BLaER1 treated with 17β-estradiol and CSF1 and Interleukin-3, amounts not matched to agents 10 nM and 100 nM (cell line): ENCODE data around the gene CCL25.

Experiments
- H3K27ac ChIP-seq, 11 experiments: shearing (Covaris generic); formaldehyde crosslinking; 2 replicates each; pipeline ENCODE4 v1.8.1; 2022
- H3K27me3 ChIP-seq, 11 experiments: shearing (Covaris generic); formaldehyde crosslinking; 2 replicates each; pipeline ENCODE4 v1.8.1; 2022
- H3K36me3 ChIP-seq, 11 experiments: shearing (Covaris generic); formaldehyde crosslinking; 2 replicates each; pipeline ENCODE4 v1.8.1; 2022
- H3K4me1 ChIP-seq, 10 experiments: shearing (Covaris generic); formaldehyde crosslinking; 2 replicates each; pipeline ENCODE4 v1.8.1; 2022
- H3K4me2 ChIP-seq, 11 experiments: shearing (Covaris generic); formaldehyde crosslinking; 2 replicates each; pipeline ENCODE4 v1.8.1; 2022
- H3K4me3 ChIP-seq, 10 experiments: shearing (Covaris generic); formaldehyde crosslinking; 2 replicates each; pipeline ENCODE4 v1.8.1; 2022
- H3K9ac ChIP-seq, 11 experiments: shearing (Covaris generic); formaldehyde crosslinking; 2 replicates each; pipeline ENCODE4 v1.8.1; 2022
- H3K9me3 ChIP-seq, 11 experiments: shearing (Covaris generic); formaldehyde crosslinking; replicated peaks in 1 of 11; 2 replicates each; pipeline ENCODE4 v1.8.1; 2022
- H4K20me1 ChIP-seq, 11 experiments: shearing (Covaris generic); formaldehyde crosslinking; 2 replicates each; pipeline ENCODE4 v1.8.1; 2022
- Cebpa-rat ChIP-seq, 11 experiments: shearing (Covaris generic); IDR thresholded peaks; 2 replicates each; pipeline ENCODE4 v1.8.1; 2022

The CCL25 gene

DNA sequence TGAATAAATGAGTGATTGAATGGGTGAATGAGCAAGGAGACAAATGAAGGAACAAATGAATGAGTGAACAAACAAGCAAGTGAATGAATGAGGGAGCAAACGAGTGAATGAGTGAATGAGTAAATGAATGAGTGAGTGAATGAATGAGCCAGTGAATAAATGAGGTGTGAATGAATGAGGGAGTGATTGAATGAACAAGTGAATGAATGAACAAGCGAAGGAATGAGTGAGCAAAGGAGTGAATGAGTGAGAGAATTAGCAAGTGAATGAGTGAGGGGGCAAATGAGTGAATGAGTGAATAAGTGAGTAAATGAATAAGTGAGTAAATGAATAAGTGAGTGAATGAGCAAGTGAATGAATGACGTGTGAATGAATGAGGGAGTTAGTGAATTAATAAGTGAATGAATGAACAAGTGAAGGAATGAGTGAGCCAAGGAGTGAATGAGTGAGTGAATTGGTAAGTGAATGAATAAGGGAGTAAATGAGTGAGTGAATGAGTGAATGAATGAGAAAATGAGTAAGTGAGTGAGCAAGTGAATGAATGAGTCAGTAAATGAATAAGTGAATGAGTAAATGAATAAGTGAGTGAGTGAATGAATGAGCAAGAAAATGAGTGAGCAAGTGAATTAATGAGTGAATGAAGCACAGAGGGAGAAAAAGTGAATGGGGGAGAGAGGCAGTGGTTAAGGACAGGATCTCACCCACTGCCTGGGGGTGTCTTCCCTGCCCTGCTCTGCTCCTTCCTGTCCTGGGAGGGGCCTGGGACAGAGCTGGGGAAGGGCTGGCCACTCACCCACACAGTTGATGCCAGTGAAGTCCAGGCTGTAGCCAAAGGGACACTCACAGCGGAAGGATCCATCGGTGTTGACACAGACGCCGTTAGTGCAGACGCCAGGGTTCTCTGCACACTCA is 36.4 kb downstream of the CCL25 start:
- H4K20me1 ChIP-seq: no peaks in the 10 kb centered on the region
- no peaks in the 10 kb centered on the region for H3K27me3 ChIP-seq
- H3K27ac ChIP-seq: no peak overlapping the region
- TF ChIP-seq Cebpa-rat (IDR thresholded peaks at IDR 0.05): no peak
- no peak overlapping the region for H3K9ac ChIP-seq
- peaks cover 4 to 37% (median 13%) of the 10 kb centered on the region in 11 experiments; a peak in 19 of 22 replicates for H3K9me3 ChIP-seq
- H3K4me1 ChIP-seq: no peaks in the 10 kb centered on the region
- no peak overlapping the region for H3K4me3 ChIP-seq
- no peaks in the 10 kb centered on the region for H3K36me3 ChIP-seq
- H3K4me2 ChIP-seq: no peak overlapping the region

GRCh38 chr19:8089664-8090601 is 37.4 kb downstream of the CCL25 start:
- no peaks in the 10 kb centered on the region for H3K36me3 ChIP-seq

GRCh38 chr19:8090950-8091349 is 38.4 kb downstream of the CCL25 start:
- Histone ChIP-seq H3K4me2 (no peak overlapping the region), H3K27ac (no peak overlapping the region), H3K4me3 (no peak overlapping the region), H3K9me3 (peaks cover 24 to 56% (median 33%) of the 10 kb centered on the region in 11 experiments), H4K20me1 (no peaks in the 10 kb centered on the region), H3K27me3 (no peaks in the 10 kb centered on the region; a peak in 1 of 22 replicates), H3K4me1 (no peaks in the 10 kb centered on the region), H3K36me3 (no peaks in the 10 kb centered on the region), H3K9ac (no peak overlapping the region)
- no peak for TF ChIP-seq Cebpa-rat (IDR thresholded peaks at IDR 0.05)

More at GRCh38 chr19:8089664-8090601, 37.4 kb downstream of the CCL25 start:
- Histone ChIP-seq H3K9ac (no peak overlapping the region), H3K4me2 (no peak overlapping the region), H3K27me3 (no peaks in the 10 kb centered on the region), H3K27ac (no peak overlapping the region), H3K4me3 (no peak overlapping the region), H3K4me1 (no peaks in the 10 kb centered on the region), H3K9me3 (peaks cover 14 to 46% (median 23%) of the 10 kb centered on the region in 11 experiments), H4K20me1 (no peaks in the 10 kb centered on the region)
- no peak for TF ChIP-seq Cebpa-rat (IDR thresholded peaks at IDR 0.05)

- TF ChIP-seq Cebpa-rat (IDR thresholded peaks at IDR 0.05): no peak
- no peaks in the 10 kb centered on the region for H4K20me1 ChIP-seq
- no peak overlapping the region for H3K27ac ChIP-seq
- H3K9me3 ChIP-seq: peaks cover 38 to 63% (median 50%) of the 10 kb centered on the region in 11 experiments
- no peak overlapping the region for H3K4me2 ChIP-seq
- H3K4me1 ChIP-seq: peaks cover 0 to 12% (median 6%) of the 10 kb centered on the region in 10 experiments; a peak in 8 of 20 replicates
- no peak overlapping the region for H3K4me3 ChIP-seq
- no peak overlapping the region for H3K9ac ChIP-seq
- H3K36me3 ChIP-seq: no peaks in the 10 kb centered on the region
- H3K27me3 ChIP-seq: no peaks in the 10 kb centered on the region; a peak in 1 of 22 replicates
Measured at GRCh38 chr19:8093740-8094139, 41.2 kb downstream of the CCL25 start.

- peaks cover 38 to 60% (median 50%) of the 10 kb centered on the region in 11 experiments for H3K9me3 ChIP-seq
- no peak overlapping the region for H3K4me2 ChIP-seq
- H4K20me1 ChIP-seq: no peaks in the 10 kb centered on the region
- no peak overlapping the region for H3K4me3 ChIP-seq
- no peaks in the 10 kb centered on the region for H3K36me3 ChIP-seq
- no peak for TF ChIP-seq Cebpa-rat (IDR thresholded peaks at IDR 0.05)
- H3K4me1 ChIP-seq: peaks cover 0 to 12% (median 6%) of the 10 kb centered on the region in 10 experiments; a peak in 8 of 20 replicates
- H3K27ac ChIP-seq: no peak overlapping the region
- no peaks in the 10 kb centered on the region; a peak in 1 of 22 replicates for H3K27me3 ChIP-seq
- H3K9ac ChIP-seq: no peak overlapping the region
Measured at GRCh38 chr19:8094336-8094735, 41.8 kb downstream of the CCL25 start.

GRCh38 chr19:8095354-8095886 is 42.9 kb downstream of the CCL25 start:
- no peaks in the 10 kb centered on the region for H4K20me1 ChIP-seq
- H3K9me3 ChIP-seq: peaks cover 36 to 49% (median 42%) of the 10 kb centered on the region in 11 experiments
- H3K4me2 ChIP-seq: no peak overlapping the region
- H3K4me3 ChIP-seq: peak overlapping the region in 3 of 10 experiments; percentile 18 to 29 (median 21); a peak in 3 of 20 replicates
- H3K27me3 ChIP-seq: no peaks in the 10 kb centered on the region; a peak in 1 of 22 replicates
- TF ChIP-seq Cebpa-rat (IDR thresholded peaks at IDR 0.05): no peak
- no peak overlapping the region for H3K9ac ChIP-seq
- no peak overlapping the region for H3K27ac ChIP-seq
- H3K36me3 ChIP-seq: no peaks in the 10 kb centered on the region
- peaks cover 0 to 12% (median 6%) of the 10 kb centered on the region in 10 experiments; a peak in 8 of 20 replicates for H3K4me1 ChIP-seq

GRCh38 chr19:8096071-8096470 is 43.5 kb downstream of the CCL25 start:
- H4K20me1 ChIP-seq: no peaks in the 10 kb centered on the region
- no peak overlapping the region for H3K27ac ChIP-seq

GRCh38 chr19:8097198-8097597 is 44.6 kb downstream of the CCL25 start:
- Histone ChIP-seq H3K9me3 (peaks cover 36 to 48% (median 42%) of the 10 kb centered on the region in 11 experiments), H3K27me3 (no peaks in the 10 kb centered on the region; a peak in 1 of 22 replicates), H3K27ac (no peak overlapping the region), H3K4me3 (no peak overlapping the region), H3K9ac (no peak overlapping the region), H3K4me2 (peak overlapping the region in 5 of 11 experiments; percentile 1 to 35 (median 19); a peak in 5 of 22 replicates), H3K4me1 (peaks cover 0 to 12% (median 6%) of the 10 kb centered on the region in 10 experiments; a peak in 8 of 20 replicates), H4K20me1 (no peaks in the 10 kb centered on the region), H3K36me3 (no peaks in the 10 kb centered on the region)
- TF ChIP-seq Cebpa-rat (IDR thresholded peaks at IDR 0.05): no peak

More at GRCh38 chr19:8096071-8096470, 43.5 kb downstream of the CCL25 start:
- Histone ChIP-seq H3K4me3 (peak overlapping the region in 4 of 10 experiments; percentile 13 to 30 (median 20); a peak in 2 of 20 replicates), H3K9ac (no peak overlapping the region), H3K4me1 (peaks cover 0 to 12% (median 6%) of the 10 kb centered on the region in 10 experiments; a peak in 8 of 20 replicates), H3K4me2 (no peak overlapping the region), H3K36me3 (no peaks in the 10 kb centered on the region), H3K9me3 (peaks cover 36 to 48% (median 42%) of the 10 kb centered on the region in 11 experiments), H3K27me3 (no peaks in the 10 kb centered on the region; a peak in 1 of 22 replicates)
- no peak for TF ChIP-seq Cebpa-rat (IDR thresholded peaks at IDR 0.05)
